BJ (cell line): ENCODE results near the gene PPTC7. TPM values are rescaled to one million over a fixed set of nuclear protein-coding genes. Genes with fewer than 3 reads are reported as not detected.
A peak's percentile ranks its signal among the peaks of the same experiment; 100 is the strongest.
"Not testable (repeated sequence)": the region's sequence is repeated elsewhere in the genome, so short reads cannot be mapped to it uniquely, and the experiment has no call there.

Experiments
- CTCF ChIA-PET: fragments of 350-600 bp; formaldehyde crosslinking; extraction: SDS; loops from one replicate; lab custom pipeline; 2021; ENCODE audit warnings: antibody characterized with exemption, inconsistent platforms; lab: Yijun Ruan, JAX
- POLR2A ChIA-PET: fragments of 300-600 bp; sonication (Branson Sonifier 250); formaldehyde crosslinking; extraction: SDS; loops from one replicate; lab custom pipeline; 2021; ENCODE audit warnings: antibody characterized with exemption; lab: Charles Lee
- DNase-seq: peaks from one replicate; pipeline ENCODE4 v3.0.0-alpha.2; 2011; ENCODE audit warnings: low read depth
- H3K27me3 ChIP-seq: 2 replicates; pipeline ENCODE4 v1.6.0; 2011; ENCODE audit warnings: low read length; ENCODE audit not compliant: control insufficient read depth, insufficient read depth
- H3K36me3 ChIP-seq: 2 replicates; pipeline ENCODE4 v1.5.1; 2011; ENCODE audit warnings: low read length; ENCODE audit not compliant: control insufficient read depth, insufficient read depth
- H3K4me3 ChIP-seq: 2 replicates; pipeline ENCODE4 v1.5.1; 2011; ENCODE audit warnings: low read depth, mild to moderate bottlenecking, control low read depth, low read length
- CTCF ChIP-seq: IDR thresholded peaks from 2 replicates; pipeline ENCODE4 v1.5.1; 2011; ENCODE audit warnings: low read depth, mild to moderate bottlenecking, control low read depth, inconsistent platforms, low read length, moderate library complexity; ENCODE audit not compliant: insufficient read depth
- polyA plus RNA-seq: library from polyadenylated mRNA; depleted of rRNA; stranded (reverse); fragments of >200 nt; gene quantifications from 2 replicates; pipeline ENCODE4 v1.2.3, GENCODE V29; 2011

Gene PPTC7
- polyA plus RNA-seq, 1 experiment: 6.0 TPM

- CTCF ChIA-PET: interaction anchor here (1.0 kb wide), 1 partner anchor 41 kb away, joined by 4 read pairs; no protein-coding TSS in a partner anchor
- Histone ChIP-seq H3K36me3 (no peaks in the 10 kb centered on the region), H3K27me3 (no peaks in the 10 kb centered on the region), H3K4me3 (no peak overlapping the region)
- POLR2A ChIA-PET: no interaction called here
- no peak for DNase-seq
- TF ChIP-seq CTCF: no peak
Measured at GRCh38 chr12:110560048-110560447, 23.1 kb downstream of the PPTC7 start.

- CTCF ChIA-PET, POLR2A ChIA-PET, DNase-seq, H3K27me3 ChIP-seq, H3K4me3 ChIP-seq, H3K36me3 ChIP-seq: not testable (repeated sequence)
Measured at GRCh38 chr12:110558945-110559344, 24.2 kb downstream of the PPTC7 start.

DNA sequence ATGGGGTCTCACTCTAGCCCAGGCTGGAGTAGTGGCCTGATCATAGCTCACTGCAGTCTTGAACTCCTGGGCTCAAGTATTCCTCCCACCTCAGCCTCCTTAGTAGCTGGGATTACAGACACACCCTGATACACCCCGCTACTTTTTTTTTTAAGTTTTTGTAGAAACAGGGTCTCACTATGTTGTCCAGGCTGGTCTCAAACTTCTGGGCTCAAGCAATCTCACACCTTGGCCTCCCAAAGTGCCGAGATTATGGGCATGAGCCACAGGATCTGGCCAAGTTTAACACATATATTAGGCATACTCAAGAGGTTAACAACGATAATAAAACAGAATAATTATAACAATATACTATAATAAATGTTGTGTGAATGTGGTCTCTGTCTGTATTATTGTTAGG, 25.8 kb downstream of the PPTC7 start:
- no peak for DNase-seq
- Histone ChIP-seq H3K4me3 (no peak overlapping the region), H3K27me3 (no peaks in the 10 kb centered on the region), H3K36me3 (no peaks in the 10 kb centered on the region)
- ChIA-PET POLR2A (no interaction called here), CTCF (no interaction called here)
- TF ChIP-seq CTCF: no peak

GRCh38 chr12:110556705-110557104, 26.4 kb downstream of the PPTC7 start:
- CTCF ChIA-PET: no interaction called here
- H3K4me3 ChIP-seq: no peak overlapping the region
- no peaks in the 10 kb centered on the region for H3K36me3 ChIP-seq
- DNase-seq: no peak
- no peak for TF ChIP-seq CTCF
- POLR2A ChIA-PET: no interaction called here
- no peaks in the 10 kb centered on the region for H3K27me3 ChIP-seq

GRCh38 chr12:110555577-110556406, 27.3 kb downstream of the PPTC7 start:
- ChIA-PET POLR2A (no interaction called here), CTCF (interaction anchor here (1.5 kb wide), 1 partner anchor 30 kb away, joined by 4 read pairs; no protein-coding TSS in a partner anchor)
- DNase-seq: peak; percentile 81
- Histone ChIP-seq H3K4me3 (peak overlapping the region; percentile 19; the same call in 1 of the 2 replicates), H3K36me3 (no peaks in the 10 kb centered on the region), H3K27me3 (no peaks in the 10 kb centered on the region)
- TF ChIP-seq CTCF: no peak
